H9 (cell line): Measurements from ENCODE around the gene PGLYRP4. TPM values are rescaled to one million over a fixed set of nuclear protein-coding genes. Genes with fewer than 3 reads are reported as not detected.

ENCODE experiments used
- DNase-seq: peaks from one replicate; pipeline ENCODE4 v3.0.0-alpha.2; 2017
- H2AFZ ChIP-seq: one replicate; pipeline ENCODE4 v1.6.1; 2013; ENCODE audit warnings: mild to moderate bottlenecking, low read length, control low read depth, moderate library complexity
- H2AK5ac ChIP-seq: 2 replicates; pipeline ENCODE4 v1.6.1; 2013; ENCODE audit warnings: low read length, control low read depth, mixed read lengths; ENCODE audit not compliant: insufficient read length
- H2BK120ac ChIP-seq: one replicate; pipeline ENCODE4 v1.6.1; 2013; ENCODE audit warnings: low read depth, mild to moderate bottlenecking, low read length, control low read depth, inconsistent platforms; ENCODE audit not compliant: poor library complexity, severe bottlenecking
- H2BK12ac ChIP-seq: 2 replicates; pipeline ENCODE4 v1.6.1; 2013; ENCODE audit warnings: low read length, control low read depth, mixed read lengths, low read depth; ENCODE audit not compliant: insufficient read length
- H2BK15ac ChIP-seq: 2 replicates; pipeline ENCODE4 v1.6.1; 2013; ENCODE audit warnings: low read depth, low read length, control low read depth
- H2BK20ac ChIP-seq: one replicate; pipeline ENCODE4 v1.6.1; 2013; ENCODE audit warnings: low read depth, mild to moderate bottlenecking, low read length, control low read depth, inconsistent platforms; ENCODE audit not compliant: poor library complexity, severe bottlenecking
- H2BK5ac ChIP-seq: 2 replicates; pipeline ENCODE4 v1.6.1; 2013; ENCODE audit warnings: low read length, control low read depth, mixed read lengths; ENCODE audit not compliant: insufficient read length
- H3K14ac ChIP-seq: 2 replicates; pipeline ENCODE4 v1.6.1; 2013; ENCODE audit warnings: low read length, control low read depth; ENCODE audit not compliant: insufficient read depth
- H3K18ac ChIP-seq: 2 replicates; pipeline ENCODE4 v1.6.1; 2013; ENCODE audit warnings: low read depth, mild to moderate bottlenecking, mixed read lengths, low read length, control low read depth; ENCODE audit not compliant: insufficient read length
- H3K23ac ChIP-seq: 2 replicates; pipeline ENCODE4 v1.6.1; 2013; ENCODE audit warnings: low read length, control low read depth, mixed read lengths, low read depth; ENCODE audit not compliant: insufficient read length
- H3K23me2 ChIP-seq: 2 replicates; pipeline ENCODE4 v1.6.1; 2013; ENCODE audit warnings: low read depth, mild to moderate bottlenecking, mixed read lengths, low read length, control low read depth; ENCODE audit not compliant: insufficient read length, poor library complexity, severe bottlenecking
- H3K27ac ChIP-seq: 2 replicates; pipeline ENCODE4 v1.5.1; 2013; ENCODE audit warnings: low read length, control low read depth, mixed read lengths, low read depth; ENCODE audit not compliant: insufficient read length
- H3K27me3 ChIP-seq: 2 replicates; pipeline ENCODE4 v1.6.1; 2013; ENCODE audit warnings: low read length, control low read depth, inconsistent platforms; ENCODE audit not compliant: insufficient read depth
- H3K4ac ChIP-seq: 2 replicates; pipeline ENCODE4 v1.6.1; 2013; ENCODE audit warnings: low read depth, mild to moderate bottlenecking, control low read depth, inconsistent platforms, low read length, moderate library complexity
- H3K4me1 ChIP-seq: 2 replicates; pipeline ENCODE4 v1.6.1; 2013; ENCODE audit warnings: low read length, control low read depth, inconsistent platforms; ENCODE audit not compliant: insufficient read depth
- H3K4me2 ChIP-seq: 2 replicates; pipeline ENCODE4 v1.6.1; 2013; ENCODE audit warnings: low read length, control low read depth, mixed read lengths; ENCODE audit not compliant: insufficient read length, insufficient read depth
- H3K56ac ChIP-seq: 2 replicates; pipeline ENCODE4 v1.6.1; 2013; ENCODE audit warnings: low read depth, mild to moderate bottlenecking, mixed read lengths, low read length, control low read depth; ENCODE audit not compliant: insufficient read length
- H3K79me1 ChIP-seq: 2 replicates; pipeline ENCODE4 v1.6.1; 2013; ENCODE audit warnings: low read depth, mild to moderate bottlenecking, moderate library complexity, low read length, control low read depth, inconsistent platforms; ENCODE audit not compliant: insufficient read depth, poor library complexity, severe bottlenecking
- H3K79me2 ChIP-seq: 2 replicates; pipeline ENCODE4 v1.6.1; 2013; ENCODE audit warnings: low read length, control low read depth, inconsistent platforms; ENCODE audit not compliant: insufficient read depth
- H3K9ac ChIP-seq: 2 replicates; pipeline ENCODE4 v1.6.1; 2013; ENCODE audit warnings: low read length, control low read depth, mixed read lengths; ENCODE audit not compliant: insufficient read length; ENCODE audit errors: extremely low read depth
- H3K9me3 ChIP-seq: one replicate; pipeline ENCODE4 v1.6.1; 2013; ENCODE audit warnings: low read depth, low read length, inconsistent platforms; ENCODE audit not compliant: control insufficient read depth
- H3T11ph ChIP-seq: one replicate; pipeline ENCODE4 v1.6.1; 2013; ENCODE audit warnings: mild to moderate bottlenecking, low read length, control low read depth, inconsistent platforms
- H4K20me1 ChIP-seq: one replicate; pipeline ENCODE4 v1.6.1; 2013; ENCODE audit not compliant: control insufficient read depth, insufficient read length, insufficient read depth
- H4K5ac ChIP-seq: 2 replicates; pipeline ENCODE4 v1.6.1; 2013; ENCODE audit warnings: low read depth, mild to moderate bottlenecking, mixed read lengths, low read length, control low read depth; ENCODE audit not compliant: insufficient read length
- H4K8ac ChIP-seq: replicated peaks from 2 replicates; pipeline ENCODE4 v1.6.1; 2013; ENCODE audit warnings: low read length, control low read depth, mixed read lengths, low read depth; ENCODE audit not compliant: insufficient read length
- H4K91ac ChIP-seq: 2 replicates; pipeline ENCODE4 v1.6.1; 2013; ENCODE audit warnings: low read depth, mild to moderate bottlenecking, moderate library complexity, mixed read lengths, low read length, control low read depth; ENCODE audit not compliant: insufficient read length
- H3K27ac Mint-ChIP-seq, 3 experiments: 2 replicates in 2 of 3; 3 replicates in 1 of 3; pipeline ENCODE4 v1.8.0; 2020 to 2021; ENCODE audit warnings: mixed read lengths in 3 of 3, mild to moderate bottlenecking in 1 of 3, moderate library complexity in 1 of 3
- H3K27me3 Mint-ChIP-seq: 2 replicates; pipeline ENCODE4 v1.8.0; 2021; ENCODE audit warnings: low read depth, mild to moderate bottlenecking, moderate library complexity, mixed read lengths
- H3K36me3 Mint-ChIP-seq, 3 experiments: 2 replicates in 2 of 3; 3 replicates in 1 of 3; pipeline ENCODE4 v1.8.0; 2020 to 2021; ENCODE audit warnings: low read depth in 3 of 3, mixed read lengths in 3 of 3; ENCODE audit not compliant: insufficient read depth in 1 of 3
- H3K4me1 Mint-ChIP-seq, 2 experiments: 2 replicates each; pipeline ENCODE4 v1.8.0; 2020; ENCODE audit warnings: mixed read lengths in 2 of 2
- H3K4me3 Mint-ChIP-seq, 2 experiments: 2 replicates in 1 of 2; 3 replicates in 1 of 2; pipeline ENCODE4 v1.8.0; 2020 to 2021; ENCODE audit warnings: mild to moderate bottlenecking in 2 of 2, mixed read lengths in 2 of 2, moderate library complexity in 1 of 2
- H3K9me3 Mint-ChIP-seq, 2 experiments: 2 replicates in 1 of 2; 3 replicates in 1 of 2; pipeline ENCODE4 v1.8.0; 2020; ENCODE audit warnings: mild to moderate bottlenecking in 2 of 2, mixed read lengths in 2 of 2, moderate library complexity in 1 of 2
- CTCF ChIP-seq: fragments of 200-600 bp; sonication (generic); conservative IDR thresholded peaks from 3 replicates; pipeline ENCODE4 v1.8.0; 2021; ENCODE audit warnings: antibody characterized with exemption, mild to moderate bottlenecking
- WGBS: extraction: QIAGEN DNeasy Blood & Tissue Kit; methylation state at CpG from one replicate; pipeline ENCODE4 v1.1.7; 2013; ENCODE audit warnings: missing lambda C conversion rate, low lambda C conversion rate, mixed read lengths; ENCODE audit not compliant: insufficient read length; ENCODE audit errors: extremely low coverage; 5-methylcytosine and 5-hydroxymethylcytosine counted together
- total RNA-seq: library from RNA; stranded (reverse); gene quantifications from 2 replicates; pipeline ENCODE4 v1.2.1, GENCODE V29; 2021

PGLYRP4 gene
- total RNA-seq, 1 experiment from 2014 or later = not detected

GRCh38 chr1:153389401-153389800 is 40.8 kb upstream of the PGLYRP4 start:
- Histone ChIP-seq H2BK120ac (no peak overlapping the region), H2AK5ac (no peak overlapping the region), H3K27ac (no peak overlapping the region), H3K14ac (no peak overlapping the region), H3K4ac (no peak overlapping the region), H2BK12ac (no peak overlapping the region), H4K20me1 (no peaks in the 10 kb centered on the region), H3T11ph (no peak overlapping the region), H4K91ac (no peak overlapping the region), H3K9me3 (no peaks in the 10 kb centered on the region), H3K27me3 (no peaks in the 10 kb centered on the region), H3K56ac (no peak overlapping the region), H3K79me1 (no peaks in the 10 kb centered on the region), H3K79me2 (no peaks in the 10 kb centered on the region), H3K4me1 (no peaks in the 10 kb centered on the region), H3K9ac (no peak overlapping the region), H3K23me2 (no peaks in the 10 kb centered on the region), H4K5ac (no peak overlapping the region), H2AFZ (no peak overlapping the region), H3K4me2 (no peak overlapping the region), H2BK15ac (no peak overlapping the region), H3K23ac (no peak overlapping the region), H2BK20ac (no peak overlapping the region), H2BK5ac (no peak overlapping the region), H3K18ac (no peak overlapping the region), H4K8ac (no peak overlapping the region)
- Mint-ChIP-seq H3K27ac (no peak overlapping the region), H3K4me1 (peaks cover 0 to 2% of the 10 kb centered on the region in 2 experiments; a peak in 1 of 4 replicates), H3K36me3 (no peaks in the 10 kb centered on the region), H3K4me3 (no peak overlapping the region), H3K27me3 (peaks cover 9% of the 10 kb centered on the region), H3K9me3 (no peaks in the 10 kb centered on the region)
- no peak for TF ChIP-seq CTCF
- DNase-seq = no peak
- no CpG with 5 or more reads among the region's 1 CpG for WGBS
